AG10803 (cell line): ENCODE measurements around the gene E2F3.

Experiments used
- DNase-seq: peaks from one replicate; pipeline ENCODE4 v3.0.0; 2010; ENCODE audit warnings: low read depth
- H3K4me3 ChIP-seq: 2 replicates; pipeline ENCODE4 v1.5.1; 2011; ENCODE audit warnings: mild to moderate bottlenecking, low read length, control low read depth
- CTCF ChIP-seq: conservative IDR thresholded peaks from 2 replicates; pipeline ENCODE4 v1.5.1; 2011; ENCODE audit warnings: mild to moderate bottlenecking, low read length, control low read depth, inconsistent platforms

The E2F3 gene

GRCh38 chr6:20415304-20415703 lies 13.6 kb downstream of the E2F3 start:
- no peak overlapping the region for H3K4me3 ChIP-seq
- no peak for DNase-seq
- no peak for TF ChIP-seq CTCF

- DNase-seq = no peak
- H3K4me3 ChIP-seq = no peak overlapping the region
- no peak for TF ChIP-seq CTCF
Measured at GRCh38 chr6:20415712-20416454, 14.2 kb downstream of the E2F3 start.

GRCh38 chr6:20416567-20417345 lies 15.1 kb downstream of the E2F3 start:
- TF ChIP-seq CTCF = no peak
- DNase-seq = no peak
- no peak overlapping the region for H3K4me3 ChIP-seq

- TF ChIP-seq CTCF = no peak
- no peak for DNase-seq
- H3K4me3 ChIP-seq = no peak overlapping the region
Measured at GRCh38 chr6:20417819-20418218, 16.1 kb downstream of the E2F3 start.

- DNase-seq = no peak
- no peak overlapping the region for H3K4me3 ChIP-seq
- TF ChIP-seq CTCF = no peak
Measured at GRCh38 chr6:20426177-20427082, 24.8 kb downstream of the E2F3 start.

- no peak for DNase-seq
- no peak overlapping the region for H3K4me3 ChIP-seq
- TF ChIP-seq CTCF = no peak
Measured at GRCh38 chr6:20427856-20428255, 26.2 kb downstream of the E2F3 start.
